Suprapubic skin (tissue), 4 donors: ENCODE results near the gene IL17REL. TPM values are rescaled to one million over a fixed set of nuclear protein-coding genes. Genes with fewer than 3 reads are reported as not detected.

ENCODE experiments used
- DNase-seq, 2 donors: peaks; one replicate each; pipeline ENCODE4 v3.0.0-alpha.2; 2019; ENCODE audit warnings: low spot score in 2 of 2
- H3K27ac ChIP-seq: fragments of 200-600 bp; sonication (generic); one replicate; pipeline ENCODE4 v1.5.1; 2019
- H3K27me3 ChIP-seq: fragments of 200-600 bp; sonication (generic); one replicate; pipeline ENCODE4 v1.5.1; 2019
- H3K36me3 ChIP-seq: fragments of 200-600 bp; sonication (generic); one replicate; pipeline ENCODE4 v1.5.1; 2019
- H3K4me1 ChIP-seq: fragments of 200-600 bp; sonication (generic); one replicate; pipeline ENCODE4 v1.5.1; 2019
- H3K4me3 ChIP-seq: fragments of 200-600 bp; sonication (generic); one replicate; pipeline ENCODE4 v1.5.1; 2019; ENCODE audit warnings: mild to moderate bottlenecking
- H3K9me3 ChIP-seq: fragments of 200-600 bp; sonication (generic); one replicate; pipeline ENCODE4 v1.5.1; 2019
- CTCF ChIP-seq, 2 donors: fragments of 200-600 bp in 1 of 2; fragments of 450-650 bp in 1 of 2; sonication (generic) in 1 of 2; IDR thresholded peaks; one replicate each; pipeline ENCODE4 v1.5.1; 2016 to 2019; ENCODE audit warnings: antibody characterized with exemption in 2 of 2, mild to moderate bottlenecking in 1 of 2, moderate library complexity in 1 of 2
- EP300 ChIP-seq: sonication (generic); formaldehyde crosslinking; IDR thresholded peaks from one replicate; pipeline ENCODE4 v1.6.1; 2017; ENCODE audit warnings: antibody characterized with exemption
- POLR2A ChIP-seq, 2 donors: fragments of 450-650 bp; IDR thresholded peaks; one replicate each; pipeline ENCODE4 v1.6.1; 2017; ENCODE audit warnings: antibody characterized with exemption in 2 of 2, mild to moderate bottlenecking in 2 of 2, moderate library complexity in 2 of 2
- POLR2AphosphoS5 ChIP-seq, 3 donors: sonication (generic); formaldehyde crosslinking; IDR thresholded peaks; one replicate each; pipeline ENCODE4 v1.6.1; 2017; ENCODE audit warnings: antibody characterized with exemption in 3 of 3
- WGBS: methylation state at CpG from one replicate; pipeline ENCODE4 v1.1.5; 2018; 5-methylcytosine and 5-hydroxymethylcytosine counted together
- total RNA-seq, 4 donors: library from RNA; depleted of rRNA; stranded (reverse); fragments of >200 nt; gene quantifications; one replicate each; pipeline ENCODE4 v1.1.0, GENCODE V29; 2016

Gene IL17REL
- total RNA-seq, 4 donors from 2014 or later: not detected

DNA sequence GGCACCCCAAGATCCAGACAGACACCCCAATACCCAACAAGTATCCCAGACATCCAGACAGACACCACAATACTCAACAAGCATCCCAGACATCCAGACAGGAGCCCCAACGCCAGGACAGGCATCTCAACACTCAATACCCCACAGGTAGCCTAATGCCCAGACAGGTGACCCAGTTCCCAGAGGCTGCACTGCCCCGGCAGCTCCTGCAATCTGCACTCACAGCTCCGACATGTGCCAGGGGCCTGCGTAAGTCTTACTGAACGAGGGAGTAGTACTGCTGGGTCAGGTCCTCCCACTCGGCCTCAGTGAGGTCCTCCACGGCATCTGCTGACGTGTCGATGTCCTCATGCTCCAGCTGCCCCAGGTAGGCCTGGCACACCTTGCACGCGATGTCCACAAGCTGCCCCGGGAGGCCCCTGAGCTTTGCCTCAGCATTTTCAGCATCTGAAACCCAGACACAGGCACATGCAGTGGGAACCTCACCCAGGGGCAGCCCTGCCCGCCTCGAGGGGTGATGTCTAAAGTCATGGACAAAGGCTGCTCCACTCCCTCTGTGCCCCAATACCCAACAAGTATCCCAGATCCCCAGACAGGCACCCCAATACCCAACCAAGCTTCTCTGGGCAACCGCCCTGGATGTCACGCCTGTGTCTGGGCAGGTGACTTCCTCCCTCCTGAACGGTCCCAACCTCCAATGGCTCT lies 28.9 kb upstream of the IL17REL start:
- 92% methylated on average over 13 of the region's 17 CpGs for WGBS
- Histone ChIP-seq H3K36me3 (no peaks in the 10 kb centered on the region), H3K27me3 (peaks cover 19% of the 10 kb centered on the region), H3K4me3 (no peak overlapping the region), H3K9me3 (peaks cover 5% of the 10 kb centered on the region), H3K4me1 (no peaks in the 10 kb centered on the region), H3K27ac (no peak overlapping the region)
- DNase-seq: no peak
- TF ChIP-seq POLR2A (IDR thresholded peaks at IDR 0.05): no peak
- no peak for TF ChIP-seq CTCF (IDR thresholded peaks at IDR 0.05)
- no peak for TF ChIP-seq EP300
- TF ChIP-seq POLR2AphosphoS5 (IDR thresholded peaks at IDR 0.05): no peak

DNA sequence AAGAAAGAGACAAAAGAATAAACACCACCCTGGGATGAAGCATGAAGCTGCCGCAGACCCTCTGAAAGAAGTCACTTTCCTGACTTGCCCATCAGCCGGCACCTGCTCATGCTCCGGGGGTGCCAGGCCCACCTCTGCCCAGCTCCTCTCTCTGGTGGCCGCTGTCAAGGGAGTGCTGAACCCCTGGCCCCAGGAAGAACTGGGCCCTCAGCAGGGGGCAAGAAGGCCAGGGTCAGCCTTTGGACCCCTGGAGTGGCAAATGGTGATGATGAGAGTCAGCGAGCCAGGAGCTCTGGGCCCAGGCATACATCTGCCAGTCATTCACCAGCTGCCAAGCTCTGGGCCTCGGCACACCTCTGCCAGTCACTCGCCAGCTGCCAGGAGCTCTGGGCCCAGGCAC lies 28.2 kb upstream of the IL17REL start:
- WGBS: 76% methylated on average over 7 of the region's 7 CpGs
- H3K36me3 ChIP-seq: no peaks in the 10 kb centered on the region

GRCh38 chr22:50039669-50040443 lies 27.3 kb upstream of the IL17REL start:
- Histone ChIP-seq H3K27ac (no peak overlapping the region), H3K4me3 (no peak overlapping the region), H3K9me3 (peaks cover 5% of the 10 kb centered on the region), H3K4me1 (no peaks in the 10 kb centered on the region), H3K27me3 (peaks cover 13% of the 10 kb centered on the region), H3K36me3 (no peaks in the 10 kb centered on the region)
- TF ChIP-seq POLR2A (IDR thresholded peaks at IDR 0.05) (no peak), EP300 (no peak), POLR2AphosphoS5 (IDR thresholded peaks at IDR 0.05) (no peak), CTCF (IDR thresholded peaks at IDR 0.05) (no peak)
- no peak for DNase-seq
- 86% methylated on average over 23 of the region's 29 CpGs for WGBS

More for the DNA sequence above, 28.2 kb upstream of the IL17REL start:
- no peak for DNase-seq
- H3K27ac ChIP-seq: no peak overlapping the region
- TF ChIP-seq POLR2AphosphoS5 (IDR thresholded peaks at IDR 0.05) (no peak), POLR2A (IDR thresholded peaks at IDR 0.05) (no peak), EP300 (no peak), CTCF (IDR thresholded peaks at IDR 0.05) (no peak)
- no peak overlapping the region for H3K4me3 ChIP-seq
- H3K27me3 ChIP-seq: peaks cover 14% of the 10 kb centered on the region
- H3K4me1 ChIP-seq: no peaks in the 10 kb centered on the region
- peaks cover 5% of the 10 kb centered on the region for H3K9me3 ChIP-seq

DNA sequence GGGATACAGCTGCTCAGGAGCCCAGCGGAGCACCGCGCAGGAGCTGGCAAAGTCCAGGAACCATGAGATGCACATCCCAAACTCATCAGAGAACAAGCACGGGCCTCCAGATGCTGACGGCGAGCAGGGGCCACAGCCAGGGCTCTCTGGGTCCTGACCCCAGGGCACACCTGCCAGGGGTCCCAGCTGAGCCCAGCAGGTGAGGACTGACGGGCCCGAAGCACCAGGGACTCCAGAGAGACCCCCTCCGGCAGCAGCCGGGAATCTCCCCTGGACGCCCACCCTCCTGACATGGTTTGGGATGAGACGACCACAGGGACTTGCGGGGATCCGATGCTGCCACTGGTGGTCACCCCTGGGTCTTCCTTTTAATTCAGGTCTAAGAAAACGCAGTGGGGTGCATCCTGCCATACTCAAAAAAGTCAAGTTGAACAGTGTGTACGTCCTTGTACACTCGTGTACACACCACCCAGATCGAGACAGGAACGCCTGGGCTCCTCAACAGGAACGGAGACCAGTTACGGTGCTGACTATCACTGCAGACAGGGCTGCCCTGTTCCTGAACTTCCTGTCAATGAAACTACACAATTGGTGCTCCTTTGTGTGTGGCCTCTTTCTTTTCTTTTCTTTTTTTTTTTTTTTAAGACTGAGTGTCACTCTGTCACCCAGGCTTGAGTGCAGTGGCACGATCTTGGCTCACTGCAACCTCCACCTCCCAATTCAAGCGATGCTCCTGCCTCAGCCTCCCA lies 23.6 kb upstream of the IL17REL start:
- H3K4me1 ChIP-seq: no peaks in the 10 kb centered on the region
- peaks cover 5% of the 10 kb centered on the region for H3K9me3 ChIP-seq
- H3K4me3 ChIP-seq: no peak overlapping the region
- H3K36me3 ChIP-seq: no peaks in the 10 kb centered on the region
- H3K27ac ChIP-seq: no peak overlapping the region
- no peak for DNase-seq
- no peak for TF ChIP-seq POLR2AphosphoS5 (IDR thresholded peaks at IDR 0.05)
- TF ChIP-seq EP300: no peak
- no peak for TF ChIP-seq CTCF (IDR thresholded peaks at IDR 0.05)
- TF ChIP-seq POLR2A (IDR thresholded peaks at IDR 0.05): no peak
- peaks cover 34% of the 10 kb centered on the region for H3K27me3 ChIP-seq
- WGBS: 80% methylated on average over 23 of the region's 23 CpGs
